ENCODE measurements around the gene ATP5IF1.

GRCh38 chr1:28278763-28279162 is 42.8 kb downstream of the ATP5IF1 start:
- TF ChIP-seq SRY (CRISPR knock-in tag; IDR thresholded peaks at IDR 0.05), result no peak
- TF ChIP-seq NFATC3 (CRISPR knock-in tag; IDR thresholded peaks at IDR 0.05), result no peak
- no peak for TF ChIP-seq ATM (IDR thresholded peaks at IDR 0.05; ENCODE audit: borderline replicate concordance)

All from HepG2 (cell line).